Measurements from ENCODE around the gene UTP18.

- TF ChIP-seq RELA (CRISPR knock-in tag; IDR thresholded peaks at IDR 0.05; ENCODE audit: borderline replicate concordance) (no peak), E2F5 (CRISPR knock-in tag; IDR thresholded peaks at IDR 0.05) (no peak), FOXK1 (CRISPR knock-in tag; IDR thresholded peaks at IDR 0.05) (no peak), CTCF (IDR thresholded peaks at IDR 0.05) (no peak), MAX (CRISPR knock-in tag; IDR thresholded peaks at IDR 0.05) (no peak), E2F1 (CRISPR knock-in tag; IDR thresholded peaks at IDR 0.05) (no peak), ZNF512 (CRISPR knock-in tag; IDR thresholded peaks at IDR 0.05; ENCODE audit: borderline replicate concordance) (no peak), SMAD3 (CRISPR knock-in tag; IDR thresholded peaks at IDR 0.05; ENCODE audit: borderline replicate concordance) (no peak)
Measured at GRCh38 chr17:51287412-51287811, 27.1 kb downstream of the UTP18 start.
